ENCODE results near the gene INPPL1. TPM values are rescaled to one million over a fixed set of nuclear protein-coding genes. Genes with fewer than 3 reads are reported as not detected.

Gene INPPL1
- total and polyA plus RNA-seq, 10 of the 15 experiments (the other 5 are each of a cell fraction or from before 2014, with no cell fraction given): 0.47 to 116 (median 43.4) TPM

GRCh38 chr11:72222907-72223614 is 1.5 kb upstream of the INPPL1 start (continued):
- TF ChIP-seq MLLT1 (IDR thresholded peaks at IDR 0.05): no peak
- TF ChIP-seq SREBF2 (IDR thresholded peaks at IDR 0.05; ENCODE audit: low read length): 0 out of 2 replicates have a peak, but pooled peaks have one; percentile 10
- TF ChIP-seq NR2C1 (IDR thresholded peaks at IDR 0.05): peak; percentile 66
- TF ChIP-seq LARP7 (IDR thresholded peaks at IDR 0.05): no peak; the same call in 1 of the 2 replicates
- no peak for TF ChIP-seq USF2 (IDR thresholded peaks at IDR 0.05; ENCODE audit: borderline replicate concordance, low read depth, low read length)
- TF ChIP-seq ZSCAN29 (IDR thresholded peaks at IDR 0.05): no peak
- TF ChIP-seq BRCA1 (IDR thresholded peaks at IDR 0.05; ENCODE audit: low read depth, low read length): no peak
- TF ChIP-seq ZNF274 (IDR thresholded peaks at IDR 0.05; ENCODE audit: insufficient read depth, insufficient read length): no peak
- TF ChIP-seq, protein P1, sequence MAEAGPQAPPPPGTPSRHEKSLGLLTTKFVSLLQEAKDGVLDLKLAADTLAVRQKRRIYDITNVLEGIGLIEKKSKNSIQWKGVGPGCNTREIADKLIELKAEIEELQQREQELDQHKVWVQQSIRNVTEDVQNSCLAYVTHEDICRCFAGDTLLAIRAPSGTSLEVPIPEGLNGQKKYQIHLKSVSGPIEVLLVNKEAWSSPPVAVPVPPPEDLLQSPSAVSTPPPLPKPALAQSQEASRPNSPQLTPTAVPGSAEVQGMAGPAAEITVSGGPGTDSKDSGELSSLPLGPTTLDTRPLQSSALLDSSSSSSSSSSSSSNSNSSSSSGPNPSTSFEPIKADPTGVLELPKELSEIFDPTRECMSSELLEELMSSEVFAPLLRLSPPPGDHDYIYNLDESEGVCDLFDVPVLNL (IDR thresholded peaks at IDR 0.05; ENCODE audit: low read depth, low read length): no peak
- no peak for TF ChIP-seq NFXL1 (IDR thresholded peaks at IDR 0.05; ENCODE audit: borderline replicate concordance)
- no peak for TF ChIP-seq WRNIP1 (IDR thresholded peaks at IDR 0.05; ENCODE audit: borderline replicate concordance, low read depth, low read length)
- no peak for TF ChIP-seq POLR2AphosphoS5 (IDR thresholded peaks at IDR 0.05; ENCODE audit: low read length)
- TF ChIP-seq EZH2 (IDR thresholded peaks at IDR 0.05; ENCODE audit: borderline replicate concordance, control insufficient read depth, low read depth, low read length): no peak
- peak; percentile 17 to 51; a peak in 2 of 4 replicates for TF ChIP-seq IKZF2 (IDR thresholded peaks at IDR 0.05)
- TF ChIP-seq, protein P2, sequence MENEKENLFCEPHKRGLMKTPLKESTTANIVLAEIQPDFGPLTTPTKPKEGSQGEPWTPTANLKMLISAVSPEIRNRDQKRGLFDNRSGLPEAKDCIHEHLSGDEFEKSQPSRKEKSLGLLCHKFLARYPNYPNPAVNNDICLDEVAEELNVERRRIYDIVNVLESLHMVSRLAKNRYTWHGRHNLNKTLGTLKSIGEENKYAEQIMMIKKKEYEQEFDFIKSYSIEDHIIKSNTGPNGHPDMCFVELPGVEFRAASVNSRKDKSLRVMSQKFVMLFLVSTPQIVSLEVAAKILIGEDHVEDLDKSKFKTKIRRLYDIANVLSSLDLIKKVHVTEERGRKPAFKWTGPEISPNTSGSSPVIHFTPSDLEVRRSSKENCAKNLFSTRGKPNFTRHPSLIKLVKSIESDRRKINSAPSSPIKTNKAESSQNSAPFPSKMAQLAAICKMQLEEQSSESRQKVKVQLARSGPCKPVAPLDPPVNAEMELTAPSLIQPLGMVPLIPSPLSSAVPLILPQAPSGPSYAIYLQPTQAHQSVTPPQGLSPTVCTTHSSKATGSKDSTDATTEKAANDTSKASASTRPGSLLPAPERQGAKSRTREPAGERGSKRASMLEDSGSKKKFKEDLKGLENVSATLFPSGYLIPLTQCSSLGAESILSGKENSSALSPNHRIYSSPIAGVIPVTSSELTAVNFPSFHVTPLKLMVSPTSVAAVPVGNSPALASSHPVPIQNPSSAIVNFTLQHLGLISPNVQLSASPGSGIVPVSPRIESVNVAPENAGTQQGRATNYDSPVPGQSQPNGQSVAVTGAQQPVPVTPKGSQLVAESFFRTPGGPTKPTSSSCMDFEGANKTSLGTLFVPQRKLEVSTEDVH (IDR thresholded peaks at IDR 0.05; ENCODE audit: low read depth, partially characterized antibody): no peak
- TF ChIP-seq TCF3 (IDR thresholded peaks at IDR 0.05; ENCODE audit: borderline replicate concordance, insufficient read depth, low read depth, low read length): 0 out of 2 replicates have a peak, but pooled peaks have one; percentile 23
- TF ChIP-seq SKIL (IDR thresholded peaks at IDR 0.05; ENCODE audit: low read depth, poor library complexity, severe bottlenecking): peak; percentile 18
- TF ChIP-seq BHLHE40 (IDR thresholded peaks at IDR 0.05; ENCODE audit: borderline replicate concordance in 1 of 2, low read depth in 2 of 2, low read length in 1 of 2): peak in 1 of 2 experiments; percentile 25; a peak in 1 of 4 replicates
- TF ChIP-seq, protein P3, sequence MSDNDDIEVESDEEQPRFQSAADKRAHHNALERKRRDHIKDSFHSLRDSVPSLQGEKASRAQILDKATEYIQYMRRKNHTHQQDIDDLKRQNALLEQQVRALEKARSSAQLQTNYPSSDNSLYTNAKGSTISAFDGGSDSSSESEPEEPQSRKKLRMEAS (IDR thresholded peaks at IDR 0.05; ENCODE audit: low read depth, low read length): no peak
